ENCODE results near the gene EXOC3L2. TPM values are rescaled to one million over a fixed set of nuclear protein-coding genes. Genes with fewer than 3 reads are reported as not detected.

Gene EXOC3L2
- total RNA-seq, 1 experiment from 2014 or later = not detected

DNA sequence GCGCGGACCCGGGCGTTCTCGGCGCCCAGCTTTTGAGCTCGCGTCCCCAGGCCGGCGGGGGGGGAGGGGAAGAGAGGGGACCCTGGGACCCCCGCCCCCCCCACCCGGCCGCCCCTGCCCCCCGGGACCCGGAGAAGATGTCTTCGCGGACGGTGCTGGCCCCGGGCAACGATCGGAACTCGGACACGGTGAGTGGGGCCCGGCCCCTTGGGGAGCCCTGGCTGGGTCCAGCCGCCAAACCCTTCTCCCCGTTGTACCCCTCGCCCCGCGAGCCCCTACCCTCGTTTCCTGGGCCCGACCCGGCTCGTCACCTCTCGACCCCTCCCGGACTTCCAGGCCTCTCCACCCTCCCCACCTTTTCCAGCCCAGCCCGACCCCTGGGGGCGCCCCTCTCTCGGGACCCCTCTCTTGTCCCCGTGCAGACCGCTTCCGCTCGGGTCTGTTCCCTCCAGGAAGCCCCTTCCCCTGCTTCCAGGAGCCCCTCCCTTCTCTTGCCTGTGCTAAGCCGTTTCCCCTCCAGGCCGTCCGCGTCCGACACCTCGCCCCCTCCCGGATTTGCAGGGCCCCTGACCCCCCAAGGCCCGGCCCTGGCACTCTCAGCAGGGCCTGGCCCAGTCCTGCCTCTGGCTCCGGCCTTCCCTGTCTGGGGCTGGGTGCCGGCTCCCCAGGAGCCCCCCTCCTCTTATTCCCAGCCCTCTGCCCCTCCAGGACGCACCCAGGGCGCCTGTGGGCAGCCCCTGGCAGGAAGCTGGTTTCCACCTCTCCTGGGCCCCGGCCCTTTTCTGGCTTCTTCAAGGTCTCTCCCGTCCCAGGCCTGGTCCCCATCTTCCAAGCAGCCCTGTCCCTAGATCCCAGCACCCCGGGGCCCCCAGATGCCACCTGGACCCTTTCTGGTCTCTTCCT, 6.5 kb upstream of the EXOC3L2 start:
- TF ChIP-seq, protein P1, sequence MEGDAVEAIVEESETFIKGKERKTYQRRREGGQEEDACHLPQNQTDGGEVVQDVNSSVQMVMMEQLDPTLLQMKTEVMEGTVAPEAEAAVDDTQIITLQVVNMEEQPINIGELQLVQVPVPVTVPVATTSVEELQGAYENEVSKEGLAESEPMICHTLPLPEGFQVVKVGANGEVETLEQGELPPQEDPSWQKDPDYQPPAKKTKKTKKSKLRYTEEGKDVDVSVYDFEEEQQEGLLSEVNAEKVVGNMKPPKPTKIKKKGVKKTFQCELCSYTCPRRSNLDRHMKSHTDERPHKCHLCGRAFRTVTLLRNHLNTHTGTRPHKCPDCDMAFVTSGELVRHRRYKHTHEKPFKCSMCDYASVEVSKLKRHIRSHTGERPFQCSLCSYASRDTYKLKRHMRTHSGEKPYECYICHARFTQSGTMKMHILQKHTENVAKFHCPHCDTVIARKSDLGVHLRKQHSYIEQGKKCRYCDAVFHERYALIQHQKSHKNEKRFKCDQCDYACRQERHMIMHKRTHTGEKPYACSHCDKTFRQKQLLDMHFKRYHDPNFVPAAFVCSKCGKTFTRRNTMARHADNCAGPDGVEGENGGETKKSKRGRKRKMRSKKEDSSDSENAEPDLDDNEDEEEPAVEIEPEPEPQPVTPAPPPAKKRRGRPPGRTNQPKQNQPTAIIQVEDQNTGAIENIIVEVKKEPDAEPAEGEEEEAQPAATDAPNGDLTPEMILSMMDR (IDR thresholded peaks at IDR 0.05; ENCODE audit: unreplicated experiment) = no peak
- Mint-ChIP-seq H3K27ac (ENCODE audit: unreplicated experiment) (peak overlapping the region; percentile 54), H3K27me3 (ENCODE audit: unreplicated experiment) (peaks cover 14% of the 10 kb centered on the region), H3K4me3 (ENCODE audit: low read depth, unreplicated experiment) (peak overlapping the region; percentile 88), H3K9me3 (ENCODE audit: low read depth, unreplicated experiment) (no peaks in the 10 kb centered on the region), H3K4me1 (ENCODE audit: low read depth, unreplicated experiment) (peaks cover 32% of the 10 kb centered on the region), H3K36me3 (ENCODE audit: insufficient read depth, unreplicated experiment) (peaks cover 28% of the 10 kb centered on the region)
- BruUV-seq (replicated peaks) = no TSS peak
- DNase-seq = no peak
- CTCF ChIA-PET = interaction anchor here (0.9 kb wide), 1 partner anchor 74 kb away, joined by 4 read pairs; the partner anchor contains the start of gene TRAPPC6A
- intact Hi-C loops (cut with micrococcal nuclease; ENCODE audit: unreplicated experiment) = loop anchor here (2.0 kb wide), 1 partner anchor 87 kb away; no protein-coding TSS in a partner anchor

DNA sequence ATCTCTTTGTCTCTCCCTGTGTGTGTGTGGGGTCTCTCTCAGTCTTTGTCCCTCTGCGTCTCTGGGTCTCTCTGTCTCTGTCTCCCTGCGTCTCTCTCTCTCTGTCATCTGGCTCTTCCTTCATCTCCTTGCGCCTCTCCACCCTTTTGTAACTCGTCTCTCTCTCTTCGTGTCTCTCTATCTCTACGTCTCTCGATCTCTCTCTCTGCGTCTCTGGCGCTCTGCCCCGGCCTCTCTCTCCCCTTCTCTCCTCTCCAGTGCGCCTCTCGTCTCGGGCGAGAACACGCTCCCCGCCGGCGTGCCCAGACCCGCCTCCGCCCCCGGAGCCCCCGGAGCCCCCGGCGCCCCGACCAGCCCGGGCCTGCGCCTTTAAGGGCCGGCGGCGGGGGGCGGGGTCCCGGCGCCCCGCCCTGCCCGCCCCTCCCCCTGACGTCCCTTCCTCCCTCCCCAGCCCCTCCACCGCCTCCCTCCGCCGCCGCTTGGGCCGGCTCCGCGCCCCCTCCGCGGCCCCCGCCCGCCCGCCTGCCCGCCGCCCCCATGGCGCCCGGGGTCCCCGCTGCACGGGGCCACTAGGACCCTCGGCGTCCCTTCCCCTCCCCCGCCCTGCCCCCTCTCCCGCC, 5.7 kb upstream of the EXOC3L2 start, which contains the start of gene MARK4:
Gene MARK4, plus strand, starts transcription at position 440 of the 620 bp plus-strand sequence. CDS start 318 bp downstream, outside the sequence.
- peak within 1 kb of the TSS; percentile 54 for H3K27ac Mint-ChIP-seq (ENCODE audit: unreplicated experiment)
- CTCF ChIA-PET = no interaction called here
- DNase-seq = peak; percentile 52
- peaks cover 19% of the 10 kb centered on the region for H3K27me3 Mint-ChIP-seq (ENCODE audit: unreplicated experiment)
- intact Hi-C loops (cut with micrococcal nuclease; ENCODE audit: unreplicated experiment) = no loop called here
- no peaks in the 10 kb centered on the region for H3K9me3 Mint-ChIP-seq (ENCODE audit: low read depth, unreplicated experiment)
- H3K4me3 Mint-ChIP-seq (ENCODE audit: low read depth, unreplicated experiment) = peak within 1 kb of the TSS; percentile 88
- H3K36me3 Mint-ChIP-seq (ENCODE audit: insufficient read depth, unreplicated experiment) = peaks cover 28% of the 10 kb centered on the region
- TF ChIP-seq, protein P1 (IDR thresholded peaks at IDR 0.05; ENCODE audit: unreplicated experiment) = no peak
- BruUV-seq (replicated peaks) = no TSS peak
- peaks cover 32% of the 10 kb centered on the region for H3K4me1 Mint-ChIP-seq (ENCODE audit: low read depth, unreplicated experiment)

DNA sequence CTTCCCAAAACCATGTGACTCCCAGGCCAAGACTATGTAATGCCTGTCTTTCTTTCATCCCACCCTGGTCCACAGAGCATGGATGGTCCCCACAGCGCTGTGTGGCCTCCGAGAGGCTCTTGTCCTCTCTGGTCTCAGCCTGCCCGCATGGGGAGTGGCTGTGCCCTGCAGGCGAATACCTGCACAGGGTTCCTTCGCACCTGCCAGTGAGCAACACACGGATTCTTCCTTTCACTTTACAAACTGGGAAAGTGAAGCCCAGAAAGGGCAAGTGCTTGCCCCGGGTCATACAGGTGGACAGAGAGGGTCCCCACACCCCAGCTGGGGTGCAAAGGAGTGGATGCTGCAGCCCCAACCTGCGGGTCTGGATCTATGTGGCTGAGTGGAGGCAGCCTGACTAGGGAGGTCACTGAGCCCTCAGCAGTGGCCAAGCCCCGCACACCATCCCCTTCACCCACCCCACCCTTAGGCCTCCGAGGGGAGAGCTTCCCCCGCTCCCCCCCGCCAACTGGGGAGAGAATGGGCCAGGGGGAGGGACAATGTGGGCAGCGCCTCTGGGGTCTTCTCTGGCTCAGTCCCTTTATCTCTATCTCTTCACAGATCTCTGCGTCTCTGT, 5.1 kb upstream of the EXOC3L2 start:
- CTCF ChIA-PET = no interaction called here
- DNase-seq = no peak
- H3K36me3 Mint-ChIP-seq (ENCODE audit: insufficient read depth, unreplicated experiment) = peaks cover 28% of the 10 kb centered on the region
- H3K27me3 Mint-ChIP-seq (ENCODE audit: unreplicated experiment) = peaks cover 25% of the 10 kb centered on the region
- peak overlapping the region; percentile 69 for H3K4me3 Mint-ChIP-seq (ENCODE audit: low read depth, unreplicated experiment)
- no TSS peak for BruUV-seq (replicated peaks)
- no peaks in the 10 kb centered on the region for H3K9me3 Mint-ChIP-seq (ENCODE audit: low read depth, unreplicated experiment)
- TF ChIP-seq, protein P1 (IDR thresholded peaks at IDR 0.05; ENCODE audit: unreplicated experiment) = no peak
- H3K27ac Mint-ChIP-seq (ENCODE audit: unreplicated experiment) = peak overlapping the region; percentile 31
- H3K4me1 Mint-ChIP-seq (ENCODE audit: low read depth, unreplicated experiment) = peaks cover 32% of the 10 kb centered on the region
- intact Hi-C loops (cut with micrococcal nuclease; ENCODE audit: unreplicated experiment) = no loop called here

Data from Calu3 (cell line).